Adrenal gland (tissue), 12 donors: Measurements from ENCODE around the gene CRBN. TPM values are rescaled to one million over a fixed set of nuclear protein-coding genes. Genes with fewer than 3 reads are reported as not detected.

Source experiments
- DNase-seq, 7 donors: peaks; one replicate each; pipeline ENCODE4 v3.0.0-alpha.2; 2019 to 2020
- H3K27ac ChIP-seq, 5 donors: fragments of 200-600 bp; sonication (generic) in 4 of 5; 1 replicate in 3 of 5; 2 replicates in 2 of 5; pipeline versions ENCODE4 v1.5.1 to v1.8.0; 2016 to 2020; ENCODE audit warnings: mild to moderate bottlenecking in 1 of 5
- H3K27me3 ChIP-seq: fragments of 200-600 bp; 2 replicates; pipeline ENCODE4 v1.8.0; 2021
- H3K36me3 ChIP-seq, 2 donors: fragments of 200-600 bp; replicated peaks in 1 of 2; 1 replicate in 1 of 2; 2 replicates in 1 of 2; pipeline versions ENCODE4 v1.5.1 to v1.8.0; 2018 to 2022
- H3K4me1 ChIP-seq, 2 donors: fragments of 200-600 bp; replicated peaks in 1 of 2; 1 replicate in 1 of 2; 2 replicates in 1 of 2; pipeline versions ENCODE4 v1.5.1 to v1.8.0; 2018 to 2021
- H3K4me3 ChIP-seq, 4 donors: fragments of 200-600 bp; sonication (generic) in 3 of 4; one replicate each; pipeline ENCODE4 v1.5.1; 2016 to 2018
- H3K9me3 ChIP-seq, 3 donors: fragments of 200-600 bp; sonication (generic) in 1 of 3; replicated peaks in 1 of 3; 1 replicate in 2 of 3; 2 replicates in 1 of 3; pipeline versions ENCODE4 v1.5.1 to v1.8.0; 2016 to 2021
- POLR2A ChIP-seq, 2 donors: fragments of 450-650 bp; IDR thresholded peaks; one replicate each; pipeline ENCODE4 v1.6.1; 2017; ENCODE audit warnings: antibody characterized with exemption in 2 of 2, mild to moderate bottlenecking in 2 of 2, moderate library complexity in 1 of 2
- WGBS, 4 donors: extraction: QIAGEN DNeasy Blood & Tissue Kit in 2 of 4; methylation state at CpG; one replicate each; pipeline versions ENCODE4 v1.1.5 to v1.1.7; 2013 to 2017; 5-methylcytosine and 5-hydroxymethylcytosine counted together
- intact Hi-C, 2 donors: fragments of 100-400 bp; cut with DNase I; formaldehyde crosslinking; loops; one replicate each; pipeline versions ENCODE4 v1.14.1 to v1.15.0; 2022 to 2023
- polyA plus RNA-seq, 3 donors: library from polyadenylated mRNA; stranded (reverse); fragments of 200-250 nt in 2 of 3; fragments of 350-450 nt in 1 of 3; fragmentation: Illumina TruSeq in 1 of 3; extraction: RNeasy Lipid Tissue Mini Kit (QIAGEN cat#74804) in 1 of 3; gene quantifications; one replicate each; pipeline ENCODE4 v1.2.3, GENCODE V29; 2013 to 2014
- small RNA-seq, 2 donors: library from RNA; depleted of rRNA; stranded (forward); fragments of <200 nt; gene quantifications; one replicate each; pipeline ENCODE3, GENCODE V24; 2016
- total RNA-seq, 9 donors: library from RNA; depleted of rRNA in 4 of 9; stranded (reverse); fragments of >200 nt in 4 of 9; fragments of 120-200 nt in 1 of 9; fragmentation: NEBNext Ultra II Directional in 1 of 9; extraction: Animal tissue kit (Norgen Biotek cat#: 25700) in 1 of 9; gene quantifications; one replicate each; pipeline versions ENCODE4 v1.1.0 to v1.2.4, GENCODE V29; 2013 to 2023
- TF ChIP-seq, protein P1 (sequence below), 6 experiments: fragments of 450-650 bp in 4 of 6; fragments of 200-600 bp in 2 of 6; sonication (generic) in 1 of 6; IDR thresholded peaks; 1 replicate in 5 of 6; 2 replicates in 1 of 6; pipeline versions ENCODE4 v1.5.1 to v1.8.0; 2016 to 2021; ENCODE audit warnings: antibody characterized with exemption in 6 of 6, mild to moderate bottlenecking in 2 of 6, moderate library complexity in 1 of 6
- donor health status: healthy with polysubstance abuse.
- donor health status: Bipolar disorder and iron deficiency.
- donor health status: DM: yes; HTN: yes; CAD: no.
- donor health status: DM: no; HTN: no; CAD: no.
- donor health status: DM: no; HTN: no; CAD: no.
- donor health status: DM: yes; HTN: yes; CAD: no.

The CRBN gene
- total and polyA plus RNA-seq, 12 donors: 24.8 to 68.7 (median 48.4) TPM

- no peak for DNase-seq
- TF ChIP-seq POLR2A (IDR thresholded peaks at IDR 0.05): no peak
- TF ChIP-seq, protein P1, sequence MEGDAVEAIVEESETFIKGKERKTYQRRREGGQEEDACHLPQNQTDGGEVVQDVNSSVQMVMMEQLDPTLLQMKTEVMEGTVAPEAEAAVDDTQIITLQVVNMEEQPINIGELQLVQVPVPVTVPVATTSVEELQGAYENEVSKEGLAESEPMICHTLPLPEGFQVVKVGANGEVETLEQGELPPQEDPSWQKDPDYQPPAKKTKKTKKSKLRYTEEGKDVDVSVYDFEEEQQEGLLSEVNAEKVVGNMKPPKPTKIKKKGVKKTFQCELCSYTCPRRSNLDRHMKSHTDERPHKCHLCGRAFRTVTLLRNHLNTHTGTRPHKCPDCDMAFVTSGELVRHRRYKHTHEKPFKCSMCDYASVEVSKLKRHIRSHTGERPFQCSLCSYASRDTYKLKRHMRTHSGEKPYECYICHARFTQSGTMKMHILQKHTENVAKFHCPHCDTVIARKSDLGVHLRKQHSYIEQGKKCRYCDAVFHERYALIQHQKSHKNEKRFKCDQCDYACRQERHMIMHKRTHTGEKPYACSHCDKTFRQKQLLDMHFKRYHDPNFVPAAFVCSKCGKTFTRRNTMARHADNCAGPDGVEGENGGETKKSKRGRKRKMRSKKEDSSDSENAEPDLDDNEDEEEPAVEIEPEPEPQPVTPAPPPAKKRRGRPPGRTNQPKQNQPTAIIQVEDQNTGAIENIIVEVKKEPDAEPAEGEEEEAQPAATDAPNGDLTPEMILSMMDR (IDR thresholded peaks at IDR 0.05): no peak
- 79 to 82% (median 81%) methylated on average over 6 of the region's 6 CpGs for WGBS, 4 donors
- Histone ChIP-seq H3K27me3 (no peaks in the 10 kb centered on the region), H3K27ac (no peak overlapping the region), H3K9me3 (no peaks in the 10 kb centered on the region), H3K4me1 (no peaks in the 10 kb centered on the region), H3K36me3 (no peaks in the 10 kb centered on the region), H3K4me3 (no peak overlapping the region)
- intact Hi-C loops: no loop called here
These were observed 76.7 kb downstream of the CRBN start for GRCh38 chr3:3102751-3103150.

DNA sequence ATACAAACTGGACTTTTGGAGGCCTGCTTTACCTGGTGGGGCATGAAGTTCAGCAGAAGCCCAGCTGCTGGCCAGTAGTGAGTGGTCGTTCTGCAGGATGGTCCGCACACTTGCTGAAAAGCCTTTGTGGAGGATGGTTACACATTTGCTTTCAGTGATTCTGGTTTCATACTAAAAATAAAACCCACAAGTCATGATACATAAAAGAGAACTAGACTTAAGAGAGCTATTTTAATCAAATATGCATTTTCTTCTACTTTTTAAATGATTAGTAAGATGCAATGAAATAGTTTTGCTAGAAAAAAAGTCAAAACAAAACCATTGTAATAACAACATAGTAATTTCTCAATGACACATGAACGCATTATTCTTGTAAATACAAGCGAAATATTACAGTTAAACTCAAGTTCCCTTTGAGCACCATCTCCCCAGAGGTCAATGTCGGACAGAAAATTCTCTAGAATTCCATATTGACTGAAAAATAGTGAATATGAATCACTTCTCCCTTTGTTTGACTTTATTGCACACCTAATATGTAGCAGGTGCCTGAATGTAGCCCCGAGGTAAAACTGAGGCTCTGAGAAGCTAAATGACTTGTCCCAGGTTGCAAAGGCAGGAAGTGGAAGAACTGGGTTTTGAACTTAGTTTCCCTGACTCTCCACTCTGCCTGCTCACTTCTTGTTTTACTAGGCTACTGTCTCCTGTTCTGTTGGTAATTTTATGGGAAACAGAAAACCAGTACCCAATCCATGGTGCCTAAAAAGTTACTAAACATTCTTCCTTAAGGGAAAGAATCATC, 77.6 kb downstream of the CRBN start:
- intact Hi-C loops: no loop called here
- TF ChIP-seq, protein P1 (IDR thresholded peaks at IDR 0.05): no peak
- no peak for TF ChIP-seq POLR2A (IDR thresholded peaks at IDR 0.05)
- Histone ChIP-seq H3K4me1 (no peaks in the 10 kb centered on the region), H3K9me3 (no peaks in the 10 kb centered on the region), H3K27ac (no peak overlapping the region), H3K27me3 (no peaks in the 10 kb centered on the region), H3K36me3 (no peaks in the 10 kb centered on the region), H3K4me3 (no peak overlapping the region)
- WGBS, 4 donors: 80 to 87% (median 82%) methylated on average over 6 of the region's 6 CpGs
- DNase-seq: no peak

Small RNA genes within 50 kb of the gene (small RNA-seq; reads per million reads assigned to genes)
- gene RF00416: 0 reads per million in 2 donors

Other genes starting within 250 kb of the CRBN start
- under 1 TPM in 3 of 9 donors, not detected in 6; 0.06 to 0.18 (median 0.13) TPM for gene IL5RA, start 69.3 kb downstream of the CRBN start, total RNA-seq
- under 1 TPM; under 0.01 to 0.13 (median 0.03) TPM for gene IL5RA, start 69.3 kb downstream of the CRBN start, polyA plus RNA-seq
- 10 to 100 TPM in 7 of 9 donors, 1 to 10 TPM in 2; 8.4 to 32.6 (median 17.9) TPM for gene TRNT1, start 52.8 kb downstream of the CRBN start, total RNA-seq
- 10 to 100 TPM in 1 of 3 donors, 1 to 10 TPM in 2; 8.9 to 32.9 (median 9.4) TPM for gene TRNT1, start 52.8 kb downstream of the CRBN start, polyA plus RNA-seq